GM13976 (cell line): ENCODE measurements around the gene OCA2.

Source experiments
- DNase-seq: peaks from one replicate; pipeline ENCODE4 v3.0.0; 2012; ENCODE audit warnings: low spot score
- CTCF ChIP-seq: IDR thresholded peaks from 2 replicates; pipeline ENCODE4 v1.5.1; 2012; ENCODE audit warnings: borderline replicate concordance, mild to moderate bottlenecking; ENCODE audit not compliant: insufficient read depth; ENCODE audit errors: extremely low read depth, missing control alignments, control extremely low read depth
- in situ Hi-C: fragments of 300-500 bp; cut with MboI; formaldehyde crosslinking; loops from one replicate; pipeline ENCODE4 v1.12.0; 2022; ENCODE audit warnings: low sequenced_read_pairs, mixed read lengths, inconsistent platforms; ENCODE audit not compliant: unreplicated experiment

OCA2 gene

GRCh38 chr15:27815035-27815434 lies 284.1 kb downstream of the OCA2 start:
- TF ChIP-seq CTCF = no peak
- no peak for DNase-seq
- in situ Hi-C loops = no loop called here

GRCh38 chr15:27813139-27813538 lies 286.0 kb downstream of the OCA2 start:
- no peak for DNase-seq
- in situ Hi-C loops = no loop called here
- no peak for TF ChIP-seq CTCF

- TF ChIP-seq CTCF = no peak
- in situ Hi-C loops = no loop called here
- DNase-seq = no peak
Measured at GRCh38 chr15:27808182-27808581, 290.9 kb downstream of the OCA2 start.

- in situ Hi-C loops = no loop called here
- TF ChIP-seq CTCF = no peak
- no peak for DNase-seq
Measured at GRCh38 chr15:27807335-27807734, 291.8 kb downstream of the OCA2 start.

- no peak for TF ChIP-seq CTCF
- in situ Hi-C loops = no loop called here
- no peak for DNase-seq
Measured at GRCh38 chr15:27806396-27806795, 292.7 kb downstream of the OCA2 start.

- no peak for DNase-seq
- in situ Hi-C loops = no loop called here
- TF ChIP-seq CTCF = no peak
Measured at GRCh38 chr15:27805261-27806220, 293.6 kb downstream of the OCA2 start.
